Panc1 (cell line): Measurements from ENCODE around the gene PLCL1. TPM values are rescaled to one million over a fixed set of nuclear protein-coding genes. Genes with fewer than 3 reads are reported as not detected.

Experiments used
- ATAC-seq: fragments of 200-7000 bp; cut with Tn5 transposase; 2 replicates; pipeline ENCODE4 v1.9.1; 2020; ENCODE audit warnings: mild to moderate bottlenecking, moderate library complexity
- BruUV-seq: library from RNA; stranded (reverse); fragments of 400-500 nt; replicated peaks from 2 replicates; lab custom pipeline; 2021; lab: Mats Ljungman, UMichigan
- CTCF ChIA-PET: fragments of 300-600 bp; sonication (Branson Sonifier 250); formaldehyde crosslinking; loops from one replicate; lab custom pipeline; 2022; ENCODE audit warnings: antibody characterized with exemption; lab: Charles Lee
- POLR2A ChIA-PET: fragments of 300-600 bp; sonication (Branson Sonifier 250); formaldehyde crosslinking; loops from one replicate; lab custom pipeline; 2022; ENCODE audit warnings: antibody characterized with exemption; lab: Charles Lee
- DNase-seq: peaks from one replicate; pipeline ENCODE4 v3.0.0-alpha.2; 2010; ENCODE audit warnings: low read depth, low spot score
- H3K27ac ChIP-seq: 2 replicates; pipeline ENCODE4 v1.5.1; 2011; ENCODE audit warnings: mild to moderate bottlenecking, low read length, inconsistent platforms
- H3K27me3 ChIP-seq: fragments of 200-500 bp; sonication (Bioruptor generic); 2 replicates; pipeline ENCODE4 v1.6.0; 2014; ENCODE audit warnings: low read length, inconsistent platforms; ENCODE audit not compliant: control insufficient read depth, insufficient read depth
- H3K36me3 ChIP-seq: fragments of 200-500 bp; sonication (Bioruptor generic); 2 replicates; pipeline ENCODE4 v1.5.1; 2014; ENCODE audit warnings: inconsistent platforms, mild to moderate bottlenecking, low read length, moderate library complexity; ENCODE audit not compliant: control insufficient read depth, insufficient read depth
- H3K4me1 ChIP-seq: 2 replicates; pipeline ENCODE4 v1.5.1; 2011; ENCODE audit warnings: inconsistent platforms, mild to moderate bottlenecking, low read length, moderate library complexity; ENCODE audit not compliant: control insufficient read depth, insufficient read depth
- H3K4me3 ChIP-seq, 2 experiments: 2 replicates each; pipeline ENCODE4 v1.5.1; 2011 to 2012; ENCODE audit warnings: low read depth in 2 of 2, low read length in 2 of 2, mild to moderate bottlenecking in 2 of 2, inconsistent platforms in 1 of 2, moderate library complexity in 1 of 2
- H3K9me3 ChIP-seq: fragments of 200-500 bp; sonication (Bioruptor generic); 2 replicates; pipeline ENCODE4 v1.5.1; 2014; ENCODE audit warnings: low read depth, mild to moderate bottlenecking, inconsistent platforms, low read length, moderate library complexity; ENCODE audit not compliant: control insufficient read depth, insufficient read depth
- CTCF ChIP-seq: fragments of 450-650 bp; IDR thresholded peaks from 2 replicates; pipeline ENCODE4 v1.5.1; 2017; ENCODE audit warnings: mild to moderate bottlenecking
- POLR2AphosphoS5 ChIP-seq: IDR thresholded peaks from 2 replicates; pipeline ENCODE4 v1.6.1; 2012; ENCODE audit warnings: mild to moderate bottlenecking, low read depth, low read length, moderate library complexity
- REST ChIP-seq, 2 experiments: IDR thresholded peaks; 2 replicates each; pipeline ENCODE4 v1.6.1; 2011 to 2012; ENCODE audit warnings: low read depth in 2 of 2, control low read depth in 1 of 2, low read length in 1 of 2, mild to moderate bottlenecking in 1 of 2, moderate library complexity in 1 of 2; ENCODE audit not compliant: insufficient read depth in 1 of 2
- SIN3A ChIP-seq: IDR thresholded peaks from 2 replicates; pipeline ENCODE4 v1.6.1; 2012; ENCODE audit warnings: low read depth, mild to moderate bottlenecking, low read length, moderate library complexity, borderline replicate concordance; ENCODE audit not compliant: insufficient read depth
- TCF7L2 ChIP-seq: IDR thresholded peaks from 2 replicates; pipeline ENCODE4 v1.6.1; 2011; ENCODE audit warnings: mild to moderate bottlenecking, low read depth, low read length, inconsistent platforms
- in situ Hi-C: cut with HindIII; loops from 2 replicates; pipeline ENCODE4 v1.10.0; 2016; ENCODE audit warnings: low sequenced_read_pairs, low pct_unique_long_range_greater_than_20kb
- intact Hi-C: fragments of 100-400 bp; cut with micrococcal nuclease; formaldehyde crosslinking; loops from one replicate; pipeline ENCODE4 v1.10.0; 2022; ENCODE audit not compliant: unreplicated experiment
- total RNA-seq: library from RNA; stranded (reverse); gene quantifications from one replicate; pipeline ENCODE4 v1.2.1, GENCODE V29; 2021; ENCODE audit not compliant: unreplicated experiment

PLCL1 gene
- total RNA-seq, 1 experiment from 2014 or later: not detected

GRCh38 chr2:197890168-197890567 is 85.8 kb downstream of the PLCL1 start:
- no peaks in the 10 kb centered on the region for H3K27me3 ChIP-seq
- H3K36me3 ChIP-seq: no peaks in the 10 kb centered on the region
- no peak for DNase-seq
- intact Hi-C loops (no loop called here), in situ Hi-C loops (no loop called here)
- no peaks in the 10 kb centered on the region for H3K4me1 ChIP-seq
- H3K9me3 ChIP-seq: no peaks in the 10 kb centered on the region
- H3K27ac ChIP-seq: no peak overlapping the region
- ChIA-PET CTCF (no interaction called here), POLR2A (no interaction called here)
- no peak for ATAC-seq
- TF ChIP-seq REST (IDR thresholded peaks at IDR 0.05; ENCODE audit: insufficient read depth in 1 of 2, low read depth in 2 of 2, low read length in 1 of 2) (no peak), POLR2AphosphoS5 (no peak), TCF7L2 (no peak), CTCF (no peak), SIN3A (no peak)
- no peak overlapping the region for H3K4me3 ChIP-seq
- BruUV-seq: no TSS peak

DNA sequence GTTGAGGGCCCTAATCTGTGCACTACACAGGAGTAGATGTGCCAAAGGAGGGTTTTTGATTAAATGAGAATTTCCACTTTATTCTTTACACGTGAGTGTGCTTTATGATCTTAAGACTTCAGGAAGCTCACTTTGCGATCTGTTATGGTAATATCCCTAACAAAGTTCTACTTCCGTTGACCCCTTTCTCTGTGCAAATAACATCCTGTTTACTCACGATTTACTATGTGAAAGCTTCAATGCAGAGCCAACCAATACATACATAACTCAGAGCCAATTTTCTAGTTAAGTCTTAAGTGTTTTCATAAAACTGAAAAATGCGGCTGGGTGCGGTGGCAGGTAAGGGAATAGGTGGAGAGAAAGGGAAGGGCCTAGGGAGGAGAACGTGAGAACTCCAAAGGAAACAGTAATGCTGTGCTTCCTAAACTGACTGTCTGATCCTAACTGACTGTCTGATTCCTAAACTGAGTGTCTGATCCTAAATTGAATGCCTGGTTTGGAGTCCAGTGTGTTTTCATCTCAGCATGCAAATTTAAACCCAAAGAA is 87.6 kb downstream of the PLCL1 start:
- H3K36me3 ChIP-seq: no peaks in the 10 kb centered on the region
- no peak for DNase-seq
- H3K4me1 ChIP-seq: no peaks in the 10 kb centered on the region
- intact Hi-C loops (no loop called here), in situ Hi-C loops (no loop called here)
- ChIA-PET POLR2A (no interaction called here), CTCF (no interaction called here)
- BruUV-seq: no TSS peak
- H3K9me3 ChIP-seq: no peaks in the 10 kb centered on the region
- TF ChIP-seq POLR2AphosphoS5 (no peak), SIN3A (no peak), CTCF (no peak), TCF7L2 (no peak), REST (IDR thresholded peaks at IDR 0.05; ENCODE audit: insufficient read depth in 1 of 2, low read depth in 2 of 2, low read length in 1 of 2) (no peak)
- H3K27ac ChIP-seq: no peak overlapping the region
- H3K27me3 ChIP-seq: no peaks in the 10 kb centered on the region
- no peak overlapping the region for H3K4me3 ChIP-seq
- ATAC-seq: no peak
